ENCODE results near the gene BMP6.
"Not testable (repeated sequence)": the region's sequence is repeated elsewhere in the genome, so short reads cannot be mapped to it uniquely, and the experiment has no call there.

BMP6 gene

DNA sequence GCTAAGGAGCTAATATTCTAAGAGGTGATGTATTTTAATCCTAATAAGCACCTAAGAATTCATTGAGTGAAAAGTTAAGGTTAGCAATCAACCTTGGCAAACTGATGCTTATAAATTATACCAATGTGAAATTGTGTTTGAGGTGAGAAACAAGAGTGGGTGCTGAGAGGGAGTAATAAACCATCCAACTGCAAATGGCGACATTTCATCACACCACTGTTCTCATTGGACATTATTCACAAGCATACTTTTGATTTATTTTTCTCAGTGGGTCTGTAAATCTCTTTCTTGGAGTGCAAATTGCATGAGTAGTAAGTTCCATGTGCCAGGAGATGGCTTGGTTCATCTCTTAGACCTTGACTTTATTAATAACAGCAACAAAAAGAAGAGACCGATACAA, 71.5 kb downstream of the BMP6 start:
- DNase-seq, result no peak

DNA sequence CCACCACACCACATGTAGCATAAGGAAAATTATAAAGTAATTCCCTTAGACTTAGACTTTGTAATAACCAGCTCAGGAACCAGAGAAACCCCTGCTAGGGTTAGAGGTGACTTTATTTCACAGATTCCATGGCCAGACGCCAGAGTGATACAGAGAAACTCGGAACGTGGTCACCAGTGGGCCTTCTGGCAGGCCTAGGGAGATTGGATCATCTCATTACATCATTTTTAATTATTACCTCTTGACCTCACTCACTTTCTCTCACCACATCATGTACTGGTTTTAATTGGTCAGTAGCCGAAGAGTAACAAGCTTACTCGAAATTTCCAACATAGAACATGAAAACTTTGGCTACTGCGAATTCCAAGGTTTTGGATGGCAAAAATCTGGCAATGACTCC, 72.9 kb downstream of the BMP6 start:
- DNase-seq, result no peak

DNA sequence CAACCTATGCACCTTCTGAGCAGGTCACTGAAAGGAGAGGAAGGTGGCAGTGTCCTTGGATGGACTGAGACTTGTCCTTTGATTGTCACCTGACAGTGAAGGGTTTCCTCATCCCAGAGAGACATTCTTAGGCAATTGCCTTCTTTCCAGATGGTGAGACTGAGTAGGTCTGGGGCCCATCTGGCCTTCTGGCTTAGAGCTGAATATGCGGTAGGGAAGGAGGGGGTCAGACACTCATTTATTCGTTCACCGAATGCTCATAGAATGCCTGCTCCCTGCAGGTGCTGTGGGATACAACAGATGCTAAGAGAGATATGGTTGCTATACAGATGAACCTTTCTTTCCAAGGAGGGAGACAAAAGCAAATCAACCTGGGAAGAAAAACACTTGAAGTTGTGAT, 76.8 kb downstream of the BMP6 start:
- no peak for DNase-seq

DNA sequence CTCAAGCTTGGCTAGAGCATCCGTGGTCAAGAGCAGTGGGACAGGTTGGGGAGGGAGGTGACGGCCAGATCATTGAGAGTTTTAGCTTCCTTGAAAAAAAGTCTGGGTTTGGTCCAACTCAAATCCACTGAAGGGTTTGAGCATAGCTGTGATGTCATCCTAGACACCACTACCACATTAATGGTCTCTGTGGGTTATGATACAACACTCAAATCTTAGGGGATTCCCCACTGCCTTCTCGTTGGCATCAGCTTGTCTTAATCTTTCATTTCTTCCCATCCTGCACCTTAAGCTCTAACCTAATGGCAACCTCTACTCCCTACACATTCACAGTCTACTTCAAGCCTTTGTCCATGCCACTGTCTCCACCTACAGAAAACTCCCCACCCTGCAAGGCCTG, 77.3 kb downstream of the BMP6 start:
- DNase-seq, result no peak

DNA sequence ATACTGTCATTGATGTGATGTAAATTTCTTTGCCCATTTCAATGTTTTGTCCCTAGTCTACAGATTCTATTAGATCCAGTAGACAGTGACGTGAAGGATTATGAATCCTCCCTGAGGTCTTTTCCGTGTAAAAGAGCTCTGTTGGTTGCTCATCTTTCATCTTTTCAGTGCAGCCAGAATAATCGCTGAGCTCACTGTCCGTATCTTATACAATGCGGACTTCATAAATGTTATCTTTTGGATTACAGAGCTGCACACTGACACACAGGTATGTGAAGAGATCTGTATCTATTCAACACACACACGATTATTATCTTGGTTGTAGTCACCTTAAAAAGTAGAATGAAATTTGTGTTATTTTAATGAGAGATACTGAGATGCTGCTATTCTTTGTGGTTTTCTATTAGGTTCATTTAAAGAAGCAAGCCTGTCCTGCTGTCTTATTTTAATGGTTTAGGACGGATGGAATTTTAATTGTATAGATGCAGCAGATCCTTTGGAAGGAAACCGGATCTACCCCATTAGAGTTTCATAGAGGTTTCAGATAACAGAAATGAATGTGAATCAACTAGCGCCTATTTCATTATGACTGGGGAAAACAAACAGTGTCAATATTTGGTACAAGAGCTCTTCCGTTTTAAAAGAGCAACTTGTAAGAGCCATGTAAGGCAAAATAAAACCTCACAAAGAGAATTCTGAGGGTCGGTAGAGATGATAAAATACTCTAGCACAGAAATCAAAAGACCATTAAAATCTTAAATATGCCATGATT, 79.4 kb downstream of the BMP6 start:
- DNase-seq, result no peak

DNA sequence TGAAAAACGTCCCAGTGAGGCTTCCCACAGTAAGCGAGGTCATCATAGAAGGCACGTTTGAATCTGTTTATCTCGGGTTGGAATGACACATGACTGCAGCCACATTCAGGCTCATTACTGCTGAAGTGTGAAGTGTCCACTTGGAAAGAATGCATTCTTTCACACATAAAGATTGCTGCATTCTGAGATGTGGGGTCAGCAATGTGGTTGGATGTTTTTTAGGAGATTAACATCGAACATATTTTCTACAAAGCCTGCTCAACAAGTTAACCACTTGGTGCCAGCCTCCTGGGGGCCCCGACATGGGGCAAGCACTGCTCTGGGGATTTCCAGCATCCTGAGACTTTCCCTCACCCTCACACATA, 79.9 kb downstream of the BMP6 start:
- no peak for DNase-seq

DNA sequence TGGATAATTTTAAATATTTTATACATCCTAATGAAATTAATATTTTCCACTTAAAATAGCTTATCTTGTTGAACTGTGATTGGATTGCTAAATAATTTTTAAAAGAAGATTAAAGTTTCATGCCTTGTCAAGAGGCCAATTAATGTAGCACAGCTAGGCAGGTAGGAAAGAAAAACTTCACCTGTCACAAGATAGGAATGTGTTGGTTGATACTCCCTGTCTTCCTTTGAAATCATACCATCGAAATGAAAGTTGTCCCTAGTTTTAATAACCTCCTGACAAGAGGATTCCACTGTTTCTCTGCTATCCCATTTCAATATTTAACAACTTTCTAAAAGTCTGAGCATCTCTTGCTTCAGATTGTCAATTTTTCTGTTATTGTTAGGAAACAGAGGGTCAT, 80.8 kb downstream of the BMP6 start:
- no peak for DNase-seq

DNA sequence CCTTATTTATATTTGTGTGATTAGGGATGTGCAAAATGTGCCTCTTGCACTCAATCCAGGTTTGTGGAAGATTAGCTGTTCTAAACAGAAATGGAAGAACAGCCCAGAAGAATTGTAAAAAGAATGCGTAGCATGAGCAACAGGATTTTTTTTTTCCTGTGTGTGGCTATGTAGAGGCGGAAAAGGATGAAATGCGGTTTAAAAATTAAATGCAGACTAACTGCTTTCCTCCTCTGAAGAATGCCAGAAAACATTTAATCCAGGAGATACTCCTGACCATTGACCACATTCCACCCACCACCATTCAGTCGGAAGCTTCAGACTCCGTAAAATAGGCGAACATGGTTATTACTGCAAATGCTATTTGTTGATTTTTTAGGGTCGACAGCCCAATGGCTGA, 83.4 kb downstream of the BMP6 start:
- no peak for DNase-seq

DNA sequence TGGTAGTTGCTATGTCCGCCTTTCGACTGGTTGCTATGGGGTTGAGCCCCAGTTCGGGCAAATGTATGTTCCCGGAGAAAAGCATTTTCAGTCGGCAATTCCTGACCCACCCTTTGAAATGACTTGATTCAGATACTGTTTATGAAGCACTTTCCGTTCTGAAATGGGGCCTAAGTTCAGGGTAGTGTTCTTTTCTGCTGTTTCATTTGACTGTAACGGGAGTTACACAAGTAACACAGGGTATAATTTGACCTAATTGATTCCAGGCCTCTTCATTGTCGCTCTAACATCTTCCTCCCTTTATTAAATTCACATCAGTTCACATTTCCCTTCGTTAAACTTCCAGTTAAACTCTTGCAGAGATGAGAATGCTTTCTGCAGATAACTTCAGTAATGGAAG, 85.5 kb downstream of the BMP6 start:
- DNase-seq, result no peak

DNA sequence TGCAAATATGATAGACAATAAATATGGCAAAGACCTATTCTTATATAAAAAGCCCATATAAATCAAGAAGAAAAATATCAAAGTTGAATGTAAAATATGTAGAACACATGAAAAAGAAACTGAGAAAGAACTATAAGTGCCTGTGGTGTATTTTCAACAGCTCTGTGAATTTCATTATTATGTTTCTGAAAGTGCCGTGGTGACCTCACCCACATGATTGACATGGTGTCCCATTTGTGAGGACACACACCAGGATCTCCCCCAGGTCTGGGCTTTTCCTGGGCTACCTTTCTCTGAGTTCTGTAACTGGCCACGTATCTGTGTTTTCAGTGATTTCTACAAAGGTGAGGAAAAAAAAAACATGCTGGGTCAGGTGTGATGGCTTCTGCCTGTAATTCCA, 86.7 kb downstream of the BMP6 start:
- DNase-seq, result no peak

DNA sequence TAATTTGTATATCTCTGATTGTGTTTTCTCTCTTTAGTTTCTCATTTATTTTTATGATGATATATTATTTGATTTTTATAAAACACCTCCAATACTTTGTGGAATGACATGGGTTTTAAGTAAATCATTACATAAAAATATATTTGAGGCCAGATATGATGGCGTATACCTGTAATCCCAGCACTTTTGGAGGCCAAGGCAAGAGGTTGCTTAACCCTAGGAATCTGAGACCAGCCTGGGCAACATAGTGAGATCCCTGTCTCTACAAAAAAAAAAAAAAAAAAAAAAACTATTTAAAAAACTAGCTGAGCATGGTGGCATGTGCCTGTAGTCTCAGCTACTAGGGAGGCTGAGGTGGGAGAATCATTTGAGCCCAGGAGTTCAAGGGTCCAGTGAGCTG, 87.3 kb downstream of the BMP6 start:
- DNase-seq, result no peak

DNA sequence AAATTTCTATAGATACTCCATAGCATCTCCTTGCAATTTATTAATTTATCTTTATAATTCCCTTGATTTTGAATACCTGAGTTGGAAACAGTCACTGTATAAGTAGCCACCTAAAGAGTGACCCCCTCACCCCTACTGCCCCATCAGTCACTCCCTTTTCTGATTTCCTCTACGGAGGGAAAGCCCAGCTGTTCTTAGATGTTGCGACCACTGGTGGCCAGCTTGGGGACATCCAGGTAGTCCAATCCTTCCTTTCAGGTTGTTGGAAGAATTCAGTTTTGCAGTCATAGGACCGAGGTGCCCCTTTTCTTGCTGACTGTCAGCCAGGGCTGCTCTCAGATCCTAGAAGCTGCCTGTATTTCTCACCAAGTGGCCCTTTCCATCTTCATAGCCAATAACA, 87.8 kb downstream of the BMP6 start:
- DNase-seq, result no peak

DNA sequence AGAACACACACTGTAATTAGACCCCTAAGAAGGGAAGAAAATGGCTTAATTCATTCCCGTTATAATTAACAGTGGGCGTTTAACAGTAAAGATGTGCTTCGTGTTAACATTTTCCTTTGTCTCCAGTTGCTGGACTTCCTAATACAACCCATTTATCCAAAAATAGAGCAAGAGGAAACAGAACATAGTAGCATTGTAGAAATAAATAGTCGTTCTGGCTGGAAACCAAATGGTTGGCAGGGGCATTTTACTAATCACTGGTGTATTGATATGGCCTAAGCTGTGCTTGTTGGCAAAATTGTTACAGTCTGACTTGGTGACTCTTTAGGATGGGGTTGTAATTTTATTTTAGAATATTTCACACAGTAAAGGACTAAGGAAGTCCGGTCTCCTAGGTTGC, 89.8 kb downstream of the BMP6 start:
- DNase-seq, result no peak

DNA sequence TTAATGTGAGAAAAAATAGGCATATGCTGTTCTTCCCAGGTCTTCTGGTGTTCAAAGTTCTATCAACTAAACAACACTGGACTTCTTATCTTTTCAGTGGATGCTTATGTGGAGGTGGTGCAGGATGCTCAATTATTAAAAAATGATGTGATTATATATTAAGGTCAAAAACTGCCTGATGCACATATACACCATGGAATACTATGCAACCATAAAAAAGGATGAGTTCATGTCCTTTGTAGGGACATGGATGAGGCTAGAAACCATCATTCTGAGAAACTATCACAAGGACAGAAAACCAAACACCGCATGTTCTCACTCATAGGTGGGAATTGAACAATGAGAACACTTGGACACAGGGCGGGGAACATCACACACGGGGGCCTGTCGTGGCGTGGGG, 91.3 kb downstream of the BMP6 start:
- DNase-seq, result not testable (repeated sequence)

DNA sequence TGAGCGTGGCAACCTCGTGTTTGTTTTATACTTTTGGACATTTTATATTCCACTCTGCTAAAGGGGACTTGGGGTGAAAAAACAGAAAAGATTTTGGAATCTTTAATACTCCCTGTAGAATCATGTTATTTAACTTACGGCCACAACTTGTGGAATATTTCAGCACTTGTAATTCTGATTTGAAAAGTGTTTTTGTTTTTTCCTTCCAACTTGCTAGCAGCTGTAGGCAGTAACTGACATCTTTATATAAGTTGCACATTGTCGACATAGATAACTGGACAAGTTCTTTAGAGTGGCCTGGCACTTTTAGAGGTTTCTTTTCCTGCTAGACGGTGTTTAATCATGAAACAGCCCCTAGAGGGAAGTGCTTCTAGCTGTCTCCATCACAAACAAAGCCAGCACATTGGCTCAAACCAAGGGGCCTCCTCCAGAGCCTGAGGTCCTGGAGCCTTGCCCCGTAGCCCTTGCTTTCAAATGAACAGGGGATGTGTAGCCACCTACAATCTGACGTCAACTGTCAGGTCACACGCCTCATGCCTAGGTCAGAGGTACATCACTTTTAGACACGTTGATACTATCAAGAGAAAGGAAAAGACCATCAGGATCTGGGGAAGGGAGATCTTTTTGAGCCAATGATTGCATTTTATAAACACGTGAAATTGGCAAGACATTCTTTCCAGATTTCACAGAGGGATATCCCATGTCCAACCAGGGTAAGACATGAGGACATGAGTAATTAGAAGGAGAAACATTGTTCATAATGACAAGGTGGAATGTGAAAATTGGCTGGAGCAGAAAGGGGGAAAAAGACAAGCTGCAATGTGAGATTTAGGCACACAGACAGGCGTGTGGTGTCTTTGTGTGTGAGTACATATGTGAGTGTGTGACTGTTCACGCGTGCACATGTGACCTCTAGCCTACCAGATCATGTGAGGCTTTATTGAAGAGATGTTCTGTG, 92.6 kb downstream of the BMP6 start:
- DNase-seq, result no peak

DNA sequence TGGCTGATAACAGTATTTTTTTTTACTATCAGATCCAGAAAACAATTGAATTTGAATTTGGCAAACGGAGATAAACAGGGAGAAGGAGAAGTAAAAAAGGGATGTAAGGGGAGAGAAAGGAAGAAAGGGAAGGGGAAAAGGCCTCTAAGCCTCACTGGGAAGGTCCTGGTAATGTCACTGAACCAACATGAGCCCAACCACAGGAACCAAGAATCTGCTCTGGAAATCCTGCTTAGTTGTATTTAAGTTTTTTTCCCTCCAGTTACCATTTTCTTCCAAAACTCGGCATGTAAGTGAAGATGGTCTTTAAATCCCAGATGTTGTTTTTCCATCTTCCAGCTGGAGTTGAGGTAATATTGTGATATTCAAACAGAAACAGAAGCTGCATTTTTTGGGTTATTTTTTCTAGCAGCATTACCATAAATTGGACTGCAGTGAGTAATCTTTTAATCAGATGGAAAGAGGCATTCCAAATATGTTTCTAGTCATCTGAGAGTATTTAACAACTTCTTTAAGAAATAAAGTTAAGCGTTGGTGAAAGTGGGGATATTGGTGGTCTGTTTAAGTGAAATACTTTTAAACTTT, 93.6 kb downstream of the BMP6 start:
- no peak for DNase-seq

DNA sequence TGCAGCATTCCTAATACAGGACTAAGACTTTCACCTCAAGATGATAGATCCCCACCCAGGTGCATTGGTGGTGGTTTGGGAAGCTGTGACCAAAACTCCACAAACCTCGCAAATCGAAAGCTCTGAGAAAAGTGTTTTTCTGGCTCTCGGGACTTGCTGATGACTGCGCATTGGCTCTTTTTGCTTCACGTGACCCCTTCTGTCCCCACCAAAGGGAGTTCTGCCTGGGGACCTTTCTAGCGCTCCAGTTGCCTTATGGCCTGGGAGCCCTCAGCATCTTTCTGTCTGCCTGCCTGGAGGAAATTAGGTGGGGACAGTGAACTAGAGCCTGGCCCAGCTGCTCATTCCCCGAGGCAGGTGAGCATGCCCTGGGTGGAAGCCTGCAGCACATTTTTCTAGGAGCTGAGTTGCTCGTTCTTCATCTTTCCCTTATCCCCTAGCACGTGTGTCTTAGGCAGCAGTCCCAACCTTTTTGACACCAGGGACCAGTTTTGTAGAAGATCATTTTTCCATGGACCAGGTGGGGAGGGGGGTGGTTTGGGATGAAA, 94.5 kb downstream of the BMP6 start:
- no peak for DNase-seq

DNA sequence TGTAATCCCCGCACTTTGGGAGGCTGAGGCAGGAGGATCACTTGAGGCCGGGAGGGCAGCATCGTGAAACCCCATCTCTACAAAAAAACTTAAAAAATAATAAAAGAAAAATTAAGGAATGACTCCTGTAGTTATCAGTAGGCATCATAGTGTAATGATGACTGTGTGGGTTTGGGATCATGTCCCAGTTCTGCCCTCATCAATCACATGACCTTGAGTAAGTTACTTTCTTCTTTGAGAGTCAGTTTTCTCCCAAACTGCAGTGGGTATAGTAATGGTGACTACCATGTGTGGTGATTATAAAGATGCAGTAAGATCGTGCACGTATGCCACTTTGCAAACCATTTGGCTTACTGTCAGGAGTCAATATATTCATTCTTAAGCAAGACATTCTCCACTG, 95.5 kb downstream of the BMP6 start:
- DNase-seq, result no peak

DNA sequence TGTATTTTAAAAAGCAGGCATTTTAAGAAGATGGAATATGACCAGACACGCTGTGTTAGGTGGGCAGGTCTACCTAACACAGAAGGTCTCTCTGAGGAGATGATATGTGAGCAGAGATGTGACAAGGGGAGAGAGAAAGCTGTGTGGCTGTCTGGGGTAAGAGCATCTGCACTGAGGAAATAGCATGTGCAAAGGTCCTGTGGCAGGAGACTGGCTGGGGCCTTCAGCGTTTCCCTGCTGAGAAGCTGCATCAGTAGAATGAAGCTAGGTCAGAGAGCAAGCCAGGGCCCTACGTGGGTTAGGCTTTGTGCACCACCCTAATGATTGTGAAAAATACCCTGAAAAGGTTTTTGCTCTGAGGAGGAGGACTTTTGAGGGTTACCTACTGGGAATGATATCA, 97.7 kb downstream of the BMP6 start:
- no peak for DNase-seq

DNA sequence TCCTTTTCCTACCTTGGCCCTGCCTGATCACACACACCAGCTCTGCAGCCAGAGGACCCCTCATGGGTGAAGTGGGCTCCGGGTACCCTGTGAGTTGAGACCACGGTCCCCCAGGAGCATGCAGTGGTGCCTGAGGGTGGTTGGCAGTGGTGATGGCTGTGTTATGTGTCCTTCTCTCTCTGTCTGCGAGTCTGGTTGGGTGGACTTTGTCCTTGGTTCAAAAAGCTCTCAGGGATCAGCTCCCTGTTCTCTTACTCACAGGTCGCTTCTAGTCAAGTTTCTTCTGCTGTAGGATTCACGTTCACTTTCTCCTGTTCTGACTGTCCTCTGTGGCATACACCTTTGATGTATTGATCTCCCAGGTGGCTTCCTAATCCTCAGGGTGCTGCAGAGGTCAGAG, 100.1 kb downstream of the BMP6 start:
- no peak for DNase-seq

DNA sequence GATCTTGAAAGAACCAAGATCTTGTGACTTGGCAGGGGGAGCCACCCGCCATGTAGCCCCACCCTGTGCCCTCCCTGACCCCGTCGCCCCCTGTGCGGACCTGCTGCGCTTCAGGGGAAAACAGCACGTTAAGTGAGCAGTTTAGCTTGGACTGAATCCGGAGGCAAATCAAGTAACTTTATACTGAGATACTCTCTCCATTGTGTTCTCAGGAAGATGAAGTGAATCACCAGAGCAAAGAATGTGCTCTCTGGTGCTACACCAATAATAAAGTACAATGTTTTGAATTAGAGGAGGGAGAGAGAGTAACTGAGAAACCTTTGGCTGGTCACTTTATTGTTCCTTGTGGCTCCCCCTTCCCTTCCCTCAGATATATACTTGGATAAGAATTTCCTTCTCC, 101.2 kb downstream of the BMP6 start:
- DNase-seq, result no peak

DNA sequence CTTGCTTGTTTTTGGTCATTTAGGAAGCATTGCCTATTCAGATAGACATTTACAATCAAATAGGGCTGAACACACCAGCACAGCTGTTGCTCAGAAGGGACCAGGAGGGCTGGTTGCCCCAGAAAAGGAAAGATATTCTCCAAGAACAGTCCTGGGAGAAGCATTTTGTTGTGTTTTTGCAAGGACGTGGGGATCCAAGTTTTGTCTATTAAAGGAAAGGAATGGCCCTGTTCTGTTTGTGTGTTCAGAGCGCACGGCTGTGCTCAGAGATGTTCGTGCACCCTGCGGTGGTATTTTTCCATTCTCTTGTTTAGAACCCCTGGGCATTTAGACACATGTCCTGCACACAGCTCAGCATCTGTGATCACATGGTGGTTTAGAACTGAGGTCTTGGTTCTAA, 102.2 kb downstream of the BMP6 start:
- DNase-seq, result no peak

DNA sequence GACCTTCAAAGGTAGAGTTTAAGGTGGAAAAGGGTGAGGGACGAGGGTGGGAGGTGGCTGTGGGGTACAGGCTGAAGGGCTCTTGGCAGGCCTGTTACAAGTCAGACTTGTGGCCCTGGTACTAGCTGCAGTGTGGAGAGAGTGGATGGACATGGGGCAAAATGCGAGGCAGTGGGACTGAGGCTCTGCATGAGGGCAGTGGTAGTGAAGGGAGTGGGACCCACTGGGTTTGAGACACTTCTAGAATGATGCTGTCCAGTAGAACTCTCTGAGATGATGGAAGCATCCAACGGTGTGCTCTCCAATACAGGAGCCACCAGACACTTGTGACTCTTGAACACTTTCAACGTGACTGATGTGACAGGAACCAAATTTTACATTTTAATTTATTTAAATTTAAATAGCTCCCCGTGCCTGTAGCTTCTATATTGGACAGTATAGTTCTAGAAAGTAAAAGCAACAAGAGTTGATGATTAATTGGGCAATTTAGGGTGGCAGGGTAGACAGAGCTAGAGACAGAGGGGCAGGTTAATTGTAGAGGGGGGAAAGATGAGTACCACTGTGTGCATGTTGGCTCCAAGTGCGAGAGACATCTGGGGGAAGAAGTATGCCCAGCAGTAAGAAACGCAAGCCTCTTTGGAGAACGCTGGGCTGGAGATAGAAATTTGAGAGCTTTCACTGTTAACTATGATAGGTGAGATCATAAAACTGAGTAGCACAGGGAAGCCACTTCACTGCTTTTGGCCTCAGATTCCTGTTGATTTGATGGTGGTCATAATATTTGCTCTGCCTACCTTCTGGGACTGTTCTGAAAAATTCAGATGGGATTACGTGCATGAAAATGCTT, 107.2 kb downstream of the BMP6 start:
- no peak for DNase-seq

All from NCI-H446 (cell line).